HG03342 (cell line): ENCODE results near the gene NDRG2.
"Not testable (repeated sequence)": the region's sequence is repeated elsewhere in the genome, so short reads cannot be mapped to it uniquely, and the experiment has no call there.

Experiments used
- ATAC-seq: cut with Tn5 transposase; IDR thresholded peaks from one replicate; pipeline ENCODE4 v1.9.1; 2021; ENCODE audit warnings: mild to moderate bottlenecking, moderate library complexity; ENCODE audit not compliant: unreplicated experiment

The NDRG2 gene

DNA sequence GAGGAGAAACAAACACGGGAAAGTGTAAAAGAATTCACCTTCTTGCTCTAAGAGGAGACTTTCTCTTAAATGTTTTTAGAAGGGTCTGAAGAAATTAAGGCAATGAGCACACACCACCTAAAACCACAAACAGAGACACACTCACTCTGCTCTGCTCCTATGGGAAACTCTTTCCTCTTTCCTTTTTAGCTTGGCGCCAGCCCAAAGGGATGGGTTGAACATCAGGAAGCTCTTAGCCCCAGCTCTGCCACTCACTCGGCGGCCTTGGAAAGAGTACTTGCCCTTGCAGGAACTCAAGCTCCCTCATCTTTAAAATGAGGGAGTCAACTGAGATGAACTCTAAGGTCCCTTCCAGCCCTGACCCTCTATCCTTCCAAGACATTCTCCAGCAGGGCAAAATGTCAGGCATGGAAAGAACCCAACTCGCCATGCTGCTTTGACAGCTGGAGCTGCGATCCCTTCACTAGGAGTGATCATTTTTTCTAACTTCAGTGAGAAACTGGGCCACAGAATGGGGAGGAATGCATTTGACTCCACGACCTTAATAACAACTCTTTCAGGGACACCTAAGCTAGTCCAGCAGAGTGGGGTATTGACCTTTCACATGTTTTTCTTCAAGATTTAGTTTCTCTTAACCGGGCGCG, 31.8 kb upstream of the NDRG2 start:
- ATAC-seq = no peak

GRCh38 chr14:21055432-21056117, 30.7 kb upstream of the NDRG2 start:
- no peak for ATAC-seq

GRCh38 chr14:21054768-21055145, 29.9 kb upstream of the NDRG2 start:
- ATAC-seq = no peak

GRCh38 chr14:21054123-21054767, 29.4 kb upstream of the NDRG2 start:
- ATAC-seq = no peak

DNA sequence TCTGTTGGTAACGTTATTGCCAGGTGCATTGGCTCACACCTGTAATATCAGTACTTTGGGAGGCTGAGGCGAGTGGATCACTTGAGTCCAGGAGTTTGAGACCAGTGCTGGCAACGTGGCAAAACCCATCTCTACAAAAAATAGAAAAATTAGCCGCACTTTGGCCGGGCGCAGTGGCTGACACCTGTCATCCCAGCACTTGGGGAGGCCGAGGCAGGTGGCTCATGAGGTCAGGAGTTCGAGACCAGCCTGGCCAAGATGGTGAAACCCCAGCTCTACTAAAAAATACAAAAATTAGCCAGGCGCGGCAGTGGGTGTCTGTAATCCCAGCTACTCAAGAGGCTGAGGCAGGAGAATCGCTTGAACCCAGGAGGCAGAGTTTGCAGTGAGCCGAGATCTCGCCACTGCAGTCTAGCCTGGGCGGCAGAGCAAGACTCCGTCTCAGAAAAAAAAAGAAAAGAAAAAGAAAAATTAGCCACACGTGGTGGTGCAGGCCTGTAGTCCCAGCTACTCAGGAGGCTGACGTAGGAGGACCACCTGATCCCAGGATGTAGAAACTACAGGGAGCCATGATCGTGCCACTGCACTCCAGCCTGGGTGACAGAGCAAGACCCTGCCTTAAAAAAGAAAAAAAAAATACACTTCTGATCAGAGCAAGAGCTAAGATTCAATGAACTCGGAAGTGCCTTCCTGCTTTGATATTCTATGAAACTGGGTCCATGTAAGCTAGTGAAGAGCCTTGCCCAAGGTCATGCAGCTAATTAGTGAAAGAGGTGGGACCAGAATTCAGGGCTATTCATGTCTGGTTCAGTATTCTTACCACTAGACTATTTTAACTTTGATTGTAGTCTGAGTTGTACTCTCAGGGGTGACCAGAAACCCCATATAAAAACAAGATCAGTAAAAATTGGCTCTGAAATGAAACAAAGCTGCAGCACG, 28.6 kb upstream of the NDRG2 start:
- ATAC-seq = no peak

GRCh38 chr14:21050597-21050996, 25.7 kb upstream of the NDRG2 start:
- ATAC-seq = no peak

- ATAC-seq = no peak
Measured at GRCh38 chr14:21049271-21049673, 24.4 kb upstream of the NDRG2 start.

GRCh38 chr14:21048638-21049037, 23.8 kb upstream of the NDRG2 start:
- no peak for ATAC-seq

GRCh38 chr14:21047378-21047781, 22.5 kb upstream of the NDRG2 start:
- no peak for ATAC-seq

DNA sequence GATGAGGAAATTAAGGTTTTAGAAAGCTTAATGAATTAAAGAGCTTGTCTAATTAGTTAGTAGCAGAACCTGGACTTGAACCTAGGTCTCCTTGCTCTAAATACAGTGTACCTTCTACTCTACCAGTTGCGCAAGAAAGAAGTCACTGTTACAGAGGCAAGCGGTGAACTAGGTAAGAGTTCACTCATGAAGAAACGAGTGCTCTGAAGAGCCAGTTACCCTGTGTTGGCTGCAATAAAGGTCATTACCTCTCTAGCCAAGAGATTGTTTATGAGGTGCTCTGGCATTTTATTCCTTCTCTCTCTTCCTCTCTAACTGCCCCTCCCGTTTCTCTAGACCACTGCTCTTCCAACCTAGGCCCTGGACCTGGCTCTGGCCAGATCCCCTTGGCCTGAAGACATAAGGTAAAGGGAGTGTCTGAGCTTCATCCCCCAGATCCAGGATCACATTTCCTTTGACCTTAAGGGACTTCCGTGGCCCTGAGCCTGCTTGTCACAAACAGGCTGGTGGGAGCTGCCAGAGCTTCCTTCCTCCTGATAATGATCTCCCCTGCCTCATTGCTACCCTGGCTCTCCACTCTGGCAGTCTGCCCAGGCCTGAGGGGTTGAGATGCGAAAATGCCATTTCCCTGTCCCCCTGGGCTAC, 19.2 kb upstream of the NDRG2 start:
- ATAC-seq = no peak

- no peak for ATAC-seq
Measured at GRCh38 chr14:21043387-21043973, 18.6 kb upstream of the NDRG2 start.

DNA sequence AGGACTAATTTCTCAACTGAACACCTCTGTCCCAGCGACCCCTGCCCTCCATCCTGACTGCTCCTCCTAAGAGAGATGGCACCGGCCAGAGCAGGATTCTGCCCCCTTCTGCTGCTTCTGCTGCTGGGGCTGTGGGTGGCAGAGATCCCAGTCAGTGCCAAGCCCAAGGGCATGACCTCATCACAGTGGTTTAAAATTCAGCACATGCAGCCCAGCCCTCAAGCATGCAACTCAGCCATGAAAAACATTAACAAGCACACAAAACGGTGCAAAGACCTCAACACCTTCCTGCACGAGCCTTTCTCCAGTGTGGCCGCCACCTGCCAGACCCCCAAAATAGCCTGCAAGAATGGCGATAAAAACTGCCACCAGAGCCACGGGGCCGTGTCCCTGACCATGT, 18.1 kb upstream of the NDRG2 start:
- no peak for ATAC-seq

DNA sequence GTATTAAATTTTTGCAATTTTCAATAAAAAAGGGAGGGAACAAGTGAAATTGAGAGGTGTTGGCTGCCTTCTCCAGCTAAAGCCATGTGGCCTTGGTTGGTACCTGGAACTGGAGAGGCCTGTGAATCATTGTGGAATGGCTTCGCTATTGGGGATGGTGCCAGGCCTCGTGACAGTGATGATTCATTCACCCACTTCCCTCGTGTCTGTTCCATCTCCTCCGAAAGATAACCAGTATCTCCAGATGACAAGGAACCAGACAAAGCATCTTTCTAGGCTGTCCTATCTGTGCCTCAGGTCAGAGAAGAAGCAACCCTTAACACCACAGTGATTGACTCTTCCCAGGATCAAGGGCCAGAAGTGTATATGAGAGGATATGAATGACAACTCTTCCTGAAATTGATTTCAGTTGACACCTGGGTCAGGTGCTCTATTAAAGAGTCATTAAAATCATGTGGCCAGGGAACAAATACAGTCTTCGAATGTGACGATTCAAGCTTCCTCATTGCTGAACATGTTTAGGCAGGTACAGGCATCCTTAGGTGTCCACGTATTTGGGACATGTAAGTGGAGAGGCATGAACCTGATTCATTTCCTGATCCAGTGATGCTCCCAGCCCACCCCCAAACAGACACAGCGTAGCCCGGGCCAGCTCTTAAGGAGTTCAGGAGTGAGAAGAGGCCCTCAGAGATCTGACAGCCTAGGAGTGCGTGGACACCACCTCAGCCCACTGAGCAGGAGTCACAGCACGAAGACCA, 17.0 kb upstream of the NDRG2 start, which contains the start of gene RNASE7:
RNASE7 (plus strand) TSS at position 687 of the 758 bp plus-strand sequence. CDS start 631 bp downstream, outside the sequence.
- ATAC-seq = no peak

DNA sequence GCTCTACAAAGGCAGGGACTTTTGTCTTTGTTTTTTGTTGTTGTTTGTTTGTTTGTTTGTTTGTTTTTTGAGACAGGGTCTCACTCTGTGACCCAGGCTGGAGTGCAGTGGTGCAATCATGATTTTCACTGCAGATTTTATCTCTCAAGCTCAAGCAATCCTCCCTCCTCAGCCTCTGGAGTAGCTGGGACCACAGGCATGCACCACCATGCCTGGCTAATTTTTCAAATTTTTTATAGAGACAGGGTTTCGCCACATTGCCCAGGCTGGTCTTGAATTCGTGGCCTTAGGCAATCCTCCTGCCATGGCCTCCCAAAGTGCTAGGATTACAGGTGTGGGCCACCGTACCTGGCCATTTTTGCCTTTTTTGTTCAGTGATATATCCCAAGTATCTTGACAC, 16.1 kb upstream of the NDRG2 start:
- not testable (repeated sequence) for ATAC-seq

DNA sequence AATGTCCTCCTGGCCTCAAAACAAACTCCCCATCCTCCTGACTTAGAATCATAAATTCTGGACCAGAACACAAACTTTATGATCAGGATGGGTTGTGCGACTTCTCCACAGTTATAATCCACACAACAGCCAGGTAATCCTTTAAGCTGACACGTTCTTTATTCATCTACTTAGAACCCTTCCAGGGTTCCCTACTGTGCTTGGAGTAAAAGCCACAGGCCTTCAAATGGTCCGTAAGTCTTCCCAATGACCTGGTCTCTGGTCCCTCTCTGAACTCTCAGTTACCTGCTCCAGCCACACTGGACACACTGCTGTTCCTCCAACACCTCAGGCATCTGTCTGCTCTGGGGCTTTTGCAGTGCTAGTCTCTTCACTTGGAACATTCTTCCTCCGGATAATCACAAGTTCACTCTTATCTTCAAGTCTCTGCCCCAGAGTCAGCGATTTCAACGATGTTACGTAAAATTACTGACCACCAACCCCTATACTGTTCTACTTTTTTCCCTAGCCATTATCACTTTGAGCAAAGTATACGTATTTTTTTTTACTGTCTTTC, 15.6 kb upstream of the NDRG2 start:
- ATAC-seq = no peak

GRCh38 chr14:21039585-21040369, 14.9 kb upstream of the NDRG2 start:
- no peak for ATAC-seq

- no peak for ATAC-seq
Measured at GRCh38 chr14:21038441-21039422, 13.9 kb upstream of the NDRG2 start.
